A172 (cell line): ENCODE results near the gene GRIA4. TPM values are rescaled to one million over a fixed set of nuclear protein-coding genes. Genes with fewer than 3 reads are reported as not detected.
A peak's percentile ranks its signal among the peaks of the same experiment; 100 is the strongest.

Source experiments
- DNase-seq: peaks from one replicate; pipeline ENCODE4 v3.0.0-alpha.2; 2015; ENCODE audit warnings: low spot score
- total RNA-seq: library from RNA; depleted of rRNA; stranded (reverse); fragments of >200 nt; shearing (Covaris generic); gene quantifications from 2 replicates; pipeline ENCODE4 v1.2.3, GENCODE V29; 2014

GRIA4 gene
- total RNA-seq, 1 experiment from 2014 or later = not detected

- DNase-seq = no peak
Measured at GRCh38 chr11:105918600-105918999, 308.7 kb downstream of the GRIA4 start.

GRCh38 chr11:105923252-105923651 lies 313.4 kb downstream of the GRIA4 start:
- no peak for DNase-seq

- DNase-seq = no peak
Measured at GRCh38 chr11:105923807-105924206, 313.9 kb downstream of the GRIA4 start.

- DNase-seq = no peak
Measured at GRCh38 chr11:105929084-105929955, 319.4 kb downstream of the GRIA4 start.

- DNase-seq = no peak
Measured at GRCh38 chr11:105933695-105934094, 323.8 kb downstream of the GRIA4 start.

- DNase-seq = peak; percentile 77
Measured at GRCh38 chr11:105935791-105936190, 325.9 kb downstream of the GRIA4 start.

- DNase-seq = peak; percentile 37
Measured at GRCh38 chr11:105937331-105937730, 327.5 kb downstream of the GRIA4 start.

- DNase-seq = no peak
Measured at GRCh38 chr11:105937738-105938137, 327.9 kb downstream of the GRIA4 start.

GRCh38 chr11:105942921-105943320 lies 333.0 kb downstream of the GRIA4 start:
- DNase-seq = no peak

- no peak for DNase-seq
Measured at GRCh38 chr11:105948918-105949590, 339.2 kb downstream of the GRIA4 start.

GRCh38 chr11:105953886-105954285 lies 344.0 kb downstream of the GRIA4 start:
- DNase-seq = no peak

GRCh38 chr11:105960252-105961245 lies 350.7 kb downstream of the GRIA4 start:
- DNase-seq = no peak

GRCh38 chr11:105968021-105968697 lies 358.3 kb downstream of the GRIA4 start:
- peak; percentile 35 for DNase-seq

- DNase-seq = no peak
Measured at GRCh38 chr11:105969756-105970155, 359.9 kb downstream of the GRIA4 start.

- DNase-seq = no peak
Measured at GRCh38 chr11:105975128-105975527, 365.3 kb downstream of the GRIA4 start.

- DNase-seq = no peak
Measured at GRCh38 chr11:105979997-105980703, 370.3 kb downstream of the GRIA4 start.

GRCh38 chr11:105986554-105986953 lies 376.7 kb downstream of the GRIA4 start:
- DNase-seq = no peak

GRCh38 chr11:105988197-105988596 lies 378.3 kb downstream of the GRIA4 start:
- no peak for DNase-seq

- DNase-seq = no peak
Measured at GRCh38 chr11:105989124-105989523, 379.3 kb downstream of the GRIA4 start.

GRCh38 chr11:105991888-105992287 lies 382.0 kb downstream of the GRIA4 start:
- DNase-seq = no peak
